Activated CD8-positive, alpha-beta memory T cell treated with anti-CD3 and anti-CD28 coated beads for 1 hour (primary cell): ENCODE data around the gene ZNF317.
A peak's percentile ranks its signal among the peaks of the same experiment; 100 is the strongest.

Experiments
- DNase-seq, 2 donors: peaks; one replicate each; pipeline ENCODE4 v3.0.0-alpha.2; 2020; ENCODE audit warnings: low read depth in 1 of 2; ENCODE audit errors: extremely low read depth in 1 of 2

ZNF317 gene

DNA sequence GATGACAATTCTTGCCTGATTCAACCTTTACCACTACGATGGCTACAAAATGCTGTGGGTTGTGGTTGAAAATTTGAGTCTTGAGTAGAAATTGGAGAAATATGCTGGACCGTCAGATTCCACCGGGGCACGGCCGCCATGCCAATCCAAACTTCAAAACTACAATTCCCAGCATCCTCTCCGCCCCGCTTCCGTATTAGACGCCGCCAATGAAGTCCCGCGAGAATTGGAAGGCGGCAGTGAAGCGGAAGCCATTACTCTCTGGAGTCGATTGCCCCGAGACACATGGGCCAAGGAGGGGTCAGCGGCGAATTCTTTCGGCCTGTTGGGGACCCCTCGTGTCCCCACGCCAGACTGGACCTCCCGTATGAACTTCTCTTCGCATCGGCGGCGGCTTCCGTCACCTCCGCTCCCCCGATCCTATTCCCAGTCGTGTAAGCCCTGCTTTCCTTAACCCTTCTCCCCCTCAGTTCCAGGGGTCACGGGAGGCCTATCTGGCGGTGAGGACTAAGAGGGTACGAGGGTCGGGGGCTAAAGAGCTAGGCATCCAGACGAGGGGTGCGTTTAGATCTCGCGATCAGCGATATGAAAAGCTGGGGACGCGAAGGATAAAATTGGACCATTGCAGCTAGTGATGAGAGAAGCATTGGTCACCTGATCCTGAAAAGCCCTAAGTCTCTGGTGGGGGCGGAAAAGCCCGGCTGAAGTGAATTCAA is at the start of gene ZNF317:
Gene ZNF317 (plus strand): TSS at position 239 of the 716 bp plus-strand sequence. CDS start 15,620 bp downstream, outside the sequence.
- DNase-seq = peak; percentile 78 to 80

DNA sequence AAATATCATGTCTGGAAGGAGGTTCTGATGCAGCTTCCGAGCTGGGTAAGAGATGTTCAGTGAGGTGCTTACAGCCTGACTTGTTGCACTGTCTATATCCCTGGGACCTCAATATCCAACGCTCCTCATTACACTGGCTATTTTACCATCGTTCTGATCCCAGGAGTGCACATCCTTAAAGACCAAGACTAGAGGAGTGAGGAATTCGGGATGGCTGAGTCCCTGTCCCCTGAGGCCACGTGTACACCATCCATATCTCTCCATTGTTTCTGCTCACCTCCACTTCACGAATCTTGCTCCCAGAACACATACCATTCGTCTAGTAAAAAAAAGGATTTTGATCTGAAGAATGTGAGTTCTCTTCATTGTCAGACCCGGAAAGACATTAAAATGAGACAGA is 32.8 kb upstream of the ZNF317 start, which contains the start of gene OR7G2:
Gene OR7G2 (minus strand): TSS at position 101 of the 400 bp plus-strand sequence. CDS start 4,232 bp downstream, outside the sequence.
- no peak for DNase-seq

GRCh38 chr19:9109959-9110358 is 30.2 kb upstream of the ZNF317 start:
- no peak for DNase-seq

GRCh38 chr19:9115307-9115813 is 24.8 kb upstream of the ZNF317 start, which contains the start of gene OR7G1:
TSS of gene OR7G1 (minus strand) at chr19:9115763. CDS start at chr19:9115763, 0 bp downstream.
- no peak for DNase-seq

DNA sequence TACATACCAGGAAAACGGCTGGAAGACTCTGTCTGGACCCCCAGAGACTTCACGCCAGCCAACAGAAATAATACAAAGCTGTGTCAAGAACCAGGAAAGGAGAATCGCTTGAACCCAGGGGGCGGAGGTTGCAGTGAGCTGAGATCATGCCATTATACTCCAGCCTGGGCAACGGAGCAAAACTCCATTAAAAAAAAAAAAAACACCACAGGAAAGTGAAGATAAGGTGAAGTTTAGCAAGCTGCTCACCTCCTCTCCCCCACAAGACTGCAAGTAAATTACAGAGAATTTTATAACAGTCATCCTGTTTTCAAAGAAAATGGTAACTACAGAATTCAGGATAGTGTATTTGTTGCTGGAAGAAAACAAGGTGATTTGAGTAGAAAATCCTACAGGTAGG is 23.6 kb upstream of the ZNF317 start:
- DNase-seq = no peak

GRCh38 chr19:9126900-9127405 is 13.2 kb upstream of the ZNF317 start, which contains the start of gene OR7G3:
TSS of gene OR7G3 (minus strand) at chr19:9126950. CDS start at chr19:9126950, 0 bp downstream.
- DNase-seq = no peak

DNA sequence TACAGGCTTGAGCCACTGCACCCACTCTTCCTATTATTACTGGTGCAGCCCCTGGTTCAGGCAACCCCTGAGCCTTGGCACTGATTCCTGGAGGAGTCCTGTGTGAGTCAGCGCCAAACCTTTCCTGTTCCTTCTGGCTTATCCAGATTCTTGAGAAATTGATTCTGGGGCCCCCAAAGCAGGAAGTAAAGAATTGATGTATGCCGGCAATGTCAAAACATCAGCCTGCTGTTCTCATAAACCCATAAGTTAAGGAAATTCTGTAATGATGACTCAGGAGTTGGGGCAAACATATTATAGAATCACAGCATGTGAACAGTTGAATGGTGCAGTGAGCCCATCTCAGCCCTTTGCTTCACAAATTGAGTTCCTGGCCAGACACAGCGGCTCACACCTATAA is 12.0 kb upstream of the ZNF317 start:
- DNase-seq = no peak

DNA sequence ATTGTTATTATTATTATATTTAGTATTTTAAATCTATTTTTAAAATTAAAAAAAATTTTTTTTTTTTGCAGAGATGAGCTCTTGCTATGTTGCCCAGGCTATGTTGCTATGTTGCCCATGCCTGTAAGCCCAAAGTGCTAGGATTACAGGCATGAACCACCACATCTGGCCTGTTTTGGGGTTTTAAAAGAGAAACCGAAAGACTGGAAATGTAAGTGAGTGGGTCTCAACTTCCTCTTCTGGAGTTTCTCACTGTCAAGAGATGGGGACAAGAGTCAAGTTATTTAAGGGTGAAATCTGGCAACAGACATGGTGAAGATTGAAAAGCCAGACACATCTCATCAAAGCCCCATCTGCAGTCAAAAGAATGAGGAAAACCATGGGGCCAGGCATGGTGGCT is 9.2 kb upstream of the ZNF317 start:
- DNase-seq = no peak

GRCh38 chr19:9132422-9132821 is 7.8 kb upstream of the ZNF317 start:
- DNase-seq = no peak

DNA sequence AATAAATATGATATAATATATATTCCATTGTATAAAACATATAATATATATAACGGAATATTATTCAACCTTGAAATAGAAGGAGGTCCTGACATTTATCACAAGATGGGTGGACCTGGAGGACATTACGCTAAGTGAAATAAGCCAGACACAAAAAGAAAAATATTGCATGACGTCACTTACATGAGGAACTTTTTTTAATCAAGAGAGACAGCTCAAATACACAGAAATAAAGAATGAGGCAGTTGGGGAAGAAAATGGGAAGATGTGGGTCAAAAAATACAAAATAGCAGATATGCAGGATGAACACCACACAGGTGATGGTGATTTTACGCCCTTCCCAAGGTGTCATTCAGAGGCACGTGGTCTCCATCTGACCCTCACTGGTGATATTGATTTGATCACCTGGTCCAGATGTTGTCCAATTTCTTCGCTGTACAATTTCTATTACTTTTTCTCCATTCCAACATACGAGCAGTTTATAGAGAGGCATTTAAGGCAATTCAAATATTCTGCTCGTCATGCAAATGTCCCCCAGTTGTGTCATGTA is 513 bp upstream of the ZNF317 start:
- no peak for DNase-seq

GRCh38 chr19:9144920-9145319 is 4.7 kb downstream of the ZNF317 start:
- no peak for DNase-seq

GRCh38 chr19:9146882-9147281 is 6.7 kb downstream of the ZNF317 start:
- DNase-seq = no peak

DNA sequence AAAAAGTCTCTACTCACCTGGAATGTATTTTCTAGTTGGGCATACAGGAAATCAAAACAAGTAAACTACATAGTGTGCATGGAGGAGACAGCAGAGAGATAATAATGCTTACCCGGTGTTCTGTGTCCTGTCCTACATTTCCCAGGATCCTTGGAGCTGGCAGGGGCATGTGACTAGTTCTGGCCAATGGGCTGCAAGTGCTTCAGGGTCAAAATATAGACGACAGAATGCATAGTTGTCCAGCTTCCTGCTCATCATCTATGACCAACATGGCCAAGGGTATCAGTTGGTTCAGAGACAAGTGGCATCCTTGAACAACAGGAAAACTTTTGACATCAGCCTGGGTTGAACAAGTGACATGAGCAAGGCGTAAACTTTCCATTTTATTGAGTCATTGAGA is 8.5 kb downstream of the ZNF317 start:
- no peak for DNase-seq

DNA sequence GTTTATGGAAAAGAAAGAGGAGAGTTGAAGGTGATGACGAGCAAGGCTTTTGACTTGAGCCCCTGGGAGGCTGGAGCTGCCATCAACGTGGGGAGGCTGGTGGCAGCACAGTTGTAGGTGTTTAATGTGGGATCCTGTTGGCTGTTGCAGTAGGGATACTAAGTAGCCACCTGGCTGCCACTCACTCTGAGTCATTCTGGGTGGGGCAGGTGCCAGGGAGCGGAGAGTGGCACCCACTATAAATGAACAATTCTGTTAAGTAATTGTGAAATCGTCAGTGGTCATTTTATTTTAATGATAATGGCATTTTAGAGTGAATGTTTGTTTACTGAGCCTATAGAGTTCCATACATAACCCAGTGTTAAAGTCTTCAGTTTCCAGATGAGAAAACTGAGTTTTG is 9.8 kb downstream of the ZNF317 start:
- DNase-seq = no peak

DNA sequence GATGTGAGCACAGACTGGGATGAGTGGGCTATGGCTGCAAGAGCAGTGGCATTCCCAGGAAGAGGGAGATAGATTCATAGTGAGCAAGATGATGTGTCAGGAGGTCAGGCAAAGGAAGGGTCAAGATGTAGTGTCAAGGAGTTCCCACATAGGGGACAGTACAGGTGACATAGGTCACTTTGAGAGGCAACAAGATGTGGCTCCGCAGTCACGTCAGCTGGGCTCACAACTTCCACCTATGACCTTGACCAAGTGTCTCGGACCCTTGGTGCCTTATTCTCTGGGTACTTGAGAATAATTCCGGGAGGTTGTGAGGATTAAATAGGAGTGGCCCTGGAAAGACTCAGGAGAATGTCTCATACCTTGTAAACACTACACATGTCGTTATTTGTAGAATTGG is 10.5 kb downstream of the ZNF317 start:
- no peak for DNase-seq

DNA sequence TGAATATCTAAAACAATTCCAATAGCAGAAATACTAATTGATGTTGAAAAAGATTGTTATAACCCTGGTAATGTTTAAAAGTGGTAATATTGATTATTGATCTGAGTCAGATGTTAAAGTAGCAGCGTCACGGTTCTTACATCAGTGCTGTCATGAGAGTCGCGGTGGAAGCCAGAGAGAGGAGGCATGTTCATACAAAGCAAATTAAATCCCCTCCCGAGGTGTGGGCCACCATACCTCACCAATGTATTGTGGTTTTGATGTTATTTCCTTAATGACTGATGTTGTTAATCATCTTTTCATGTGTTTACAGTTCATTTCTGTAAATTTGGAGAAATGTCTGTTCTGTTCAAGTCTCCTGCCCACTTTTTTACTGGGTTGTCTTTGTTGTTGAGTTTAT is 11.2 kb downstream of the ZNF317 start:
- DNase-seq = no peak

DNA sequence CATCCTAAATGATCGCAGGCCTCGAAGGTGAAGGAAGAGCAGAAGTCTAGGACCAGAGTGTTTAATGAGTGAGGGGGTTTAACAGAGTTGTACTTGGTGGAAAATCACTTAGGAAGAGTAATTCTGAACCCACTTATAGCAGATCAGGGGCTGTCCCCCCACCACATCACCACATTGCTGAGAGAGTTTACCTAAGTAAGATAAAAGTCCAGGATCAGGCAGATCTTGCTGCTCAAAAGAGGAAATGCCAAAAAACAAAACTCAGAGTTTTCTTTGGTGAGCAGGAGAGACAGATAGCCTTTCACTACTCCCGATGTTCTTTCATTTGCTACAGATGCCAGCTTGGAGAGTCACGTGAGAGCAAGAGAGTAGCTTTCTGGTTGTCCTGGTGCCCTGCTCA is 15.4 kb downstream of the ZNF317 start:
- DNase-seq = no peak

GRCh38 chr19:9156304-9156703 is 16.1 kb downstream of the ZNF317 start:
- no peak for DNase-seq

DNA sequence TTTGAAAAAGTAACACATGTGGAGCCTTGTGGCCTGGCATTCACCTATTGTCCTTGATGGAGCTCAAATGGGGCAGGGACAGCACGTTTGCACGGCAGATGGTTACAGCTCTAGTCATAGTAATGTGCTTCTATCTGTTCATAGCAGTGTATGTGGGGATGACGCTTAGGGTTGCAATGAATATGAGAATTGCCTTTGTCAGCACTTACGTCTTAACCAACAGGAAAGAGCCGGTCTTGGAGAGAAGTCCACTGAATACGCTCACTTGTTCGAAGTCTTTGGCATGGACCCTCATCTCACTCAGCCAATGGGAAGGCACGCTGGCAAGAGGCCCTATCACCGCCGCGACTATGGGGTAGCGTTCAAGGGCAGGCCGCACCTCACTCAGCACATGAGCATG is 19.7 kb downstream of the ZNF317 start:
- DNase-seq = no peak

DNA sequence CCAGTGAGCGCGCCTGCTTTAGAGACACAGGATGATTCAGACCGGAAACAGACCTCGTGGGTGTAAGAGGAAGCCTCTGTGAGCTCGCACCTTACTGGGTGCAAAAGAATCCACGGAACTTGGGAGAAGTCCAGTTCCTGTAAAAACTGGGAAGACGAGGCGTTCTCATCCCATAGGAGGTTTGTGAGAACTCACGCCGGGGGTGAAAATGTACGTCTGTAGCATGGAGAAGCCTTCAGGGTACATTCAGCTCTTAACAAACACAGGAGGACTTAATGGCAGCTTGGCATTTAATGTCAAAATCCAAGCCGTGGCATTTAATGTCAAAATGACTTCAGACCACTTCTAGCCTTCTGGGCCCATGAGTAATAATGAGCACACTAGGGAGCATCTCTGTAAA is 21.2 kb downstream of the ZNF317 start:
- no peak for DNase-seq

DNA sequence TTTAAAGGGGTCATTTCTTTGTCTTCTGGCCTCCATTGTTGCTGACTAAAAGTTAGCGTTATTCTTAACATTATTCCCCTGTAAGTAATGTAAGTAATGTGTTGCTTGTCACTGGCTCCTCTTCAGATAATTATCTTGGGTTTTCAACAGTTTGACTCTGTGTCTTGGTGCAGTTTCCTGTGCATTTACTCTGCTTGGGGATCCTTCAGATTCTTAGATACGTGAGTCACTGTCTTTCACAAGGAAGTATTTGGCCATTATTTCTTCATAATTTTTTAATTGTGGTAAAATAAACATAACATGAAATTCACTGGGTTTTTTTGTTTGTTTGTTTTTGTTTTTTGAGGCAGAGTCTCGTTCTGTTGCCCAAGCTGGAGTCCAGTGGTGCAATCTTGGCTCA is 25.1 kb downstream of the ZNF317 start:
- no peak for DNase-seq

DNA sequence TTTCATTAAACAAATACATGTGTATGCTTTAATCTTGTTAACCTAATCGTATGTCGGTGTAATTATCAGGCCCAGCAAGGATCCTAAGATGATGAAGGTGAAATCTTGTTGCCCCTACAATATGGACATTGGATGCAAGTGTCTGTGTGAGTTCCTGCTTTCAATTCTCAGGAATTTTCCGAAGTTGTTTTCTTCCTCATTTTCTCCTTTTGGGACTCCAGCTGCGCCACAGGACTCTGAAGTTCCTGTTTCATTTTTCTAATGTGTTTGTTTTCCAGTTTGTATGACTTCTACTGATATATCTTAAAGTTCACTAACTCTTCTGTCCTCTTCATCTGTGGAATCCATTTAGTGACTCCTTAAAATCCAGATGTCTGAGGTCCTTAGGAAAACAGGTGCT is 26.6 kb downstream of the ZNF317 start:
- DNase-seq = no peak
